Retina (tissue), 1 donor: Measurements from ENCODE around the gene KIAA1614.
"Not testable (repeated sequence)": the region's sequence is repeated elsewhere in the genome, so short reads cannot be mapped to it uniquely, and the experiment has no call there.

Experiments used
- DNase-seq: peaks from one replicate; pipeline ENCODE4 v3.0.0-alpha.2; 2016

The KIAA1614 gene

GRCh38 chr1:180966744-180967536, 54.2 kb downstream of the KIAA1614 start:
- no peak for DNase-seq

DNA sequence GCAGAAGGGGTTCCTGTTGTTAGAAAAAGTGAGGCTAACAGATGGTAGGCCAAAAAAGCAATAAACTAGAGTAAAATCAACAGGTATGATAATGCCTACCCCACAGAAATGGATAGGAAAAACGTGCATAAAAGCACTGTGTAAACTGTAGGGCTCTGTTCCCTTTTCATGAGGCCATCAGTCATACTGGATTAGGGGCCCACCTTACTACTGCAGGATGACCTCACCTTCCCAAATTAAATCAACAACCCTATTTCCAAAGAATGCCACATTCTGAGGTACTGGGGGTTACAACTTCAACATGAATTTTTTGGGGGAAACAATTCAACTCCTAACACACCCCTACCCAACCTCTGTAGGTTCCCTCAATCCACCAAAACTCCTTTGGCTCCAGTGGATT, 54.9 kb downstream of the KIAA1614 start:
- no peak for DNase-seq

DNA sequence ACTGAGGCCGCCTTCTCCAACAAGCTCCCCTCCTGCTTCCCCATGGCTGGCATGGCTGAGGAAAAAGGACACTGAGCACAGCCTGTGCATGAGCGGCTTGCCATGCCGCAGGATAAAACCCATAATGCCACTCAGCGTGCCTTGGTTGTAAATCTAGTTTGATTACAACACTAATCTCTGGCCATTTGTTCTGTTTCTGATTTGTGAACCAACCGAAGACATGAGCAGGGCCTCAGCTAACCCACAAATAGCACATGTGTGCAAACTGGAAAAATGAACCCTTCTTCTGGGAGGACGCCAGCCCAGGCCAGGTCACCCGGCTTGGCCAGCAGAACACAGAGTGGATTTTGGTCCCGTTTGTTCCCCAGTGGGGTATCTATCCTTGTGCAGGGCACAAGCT, 56.1 kb downstream of the KIAA1614 start:
- DNase-seq = not testable (repeated sequence)

- DNase-seq = no peak
Observed at GRCh38 chr1:180969434-180969833, 56.7 kb downstream of the KIAA1614 start.

GRCh38 chr1:180970333-180971079, 57.8 kb downstream of the KIAA1614 start:
- no peak for DNase-seq

GRCh38 chr1:180971273-180971997, 58.7 kb downstream of the KIAA1614 start:
- DNase-seq = no peak

DNA sequence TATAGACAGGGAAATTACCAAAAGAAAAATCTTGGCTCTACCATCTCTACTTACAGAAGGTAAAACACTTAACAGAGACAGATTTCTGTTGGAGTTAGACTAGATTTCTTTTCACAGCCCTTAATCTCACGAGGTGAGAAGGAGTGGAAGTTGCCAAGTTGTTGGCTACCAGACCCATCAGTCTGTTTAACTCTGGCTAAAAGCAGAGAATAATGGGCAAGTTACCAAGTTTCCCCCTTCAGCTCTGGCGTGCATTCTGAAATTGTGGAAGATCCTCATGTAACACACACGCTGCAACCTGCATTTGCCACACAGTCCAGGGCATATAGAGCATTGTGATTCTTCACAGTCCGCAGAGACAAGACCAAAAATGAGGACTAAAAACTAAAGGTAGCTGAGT, 60.7 kb downstream of the KIAA1614 start:
- no peak for DNase-seq

- DNase-seq = no peak
Observed at GRCh38 chr1:180974236-180974635, 61.5 kb downstream of the KIAA1614 start.

GRCh38 chr1:180975551-180975950, 62.9 kb downstream of the KIAA1614 start:
- DNase-seq = no peak

- DNase-seq = no peak
Observed at GRCh38 chr1:180976191-180976590, 63.5 kb downstream of the KIAA1614 start.

- DNase-seq = no peak
Observed at GRCh38 chr1:180976732-180977357, 64.1 kb downstream of the KIAA1614 start.

- peak; percentile 52 for DNase-seq
Observed at GRCh38 chr1:180981596-180982387, 69.1 kb downstream of the KIAA1614 start.

- DNase-seq = no peak
Observed at GRCh38 chr1:180982422-180982821, 69.7 kb downstream of the KIAA1614 start.

DNA sequence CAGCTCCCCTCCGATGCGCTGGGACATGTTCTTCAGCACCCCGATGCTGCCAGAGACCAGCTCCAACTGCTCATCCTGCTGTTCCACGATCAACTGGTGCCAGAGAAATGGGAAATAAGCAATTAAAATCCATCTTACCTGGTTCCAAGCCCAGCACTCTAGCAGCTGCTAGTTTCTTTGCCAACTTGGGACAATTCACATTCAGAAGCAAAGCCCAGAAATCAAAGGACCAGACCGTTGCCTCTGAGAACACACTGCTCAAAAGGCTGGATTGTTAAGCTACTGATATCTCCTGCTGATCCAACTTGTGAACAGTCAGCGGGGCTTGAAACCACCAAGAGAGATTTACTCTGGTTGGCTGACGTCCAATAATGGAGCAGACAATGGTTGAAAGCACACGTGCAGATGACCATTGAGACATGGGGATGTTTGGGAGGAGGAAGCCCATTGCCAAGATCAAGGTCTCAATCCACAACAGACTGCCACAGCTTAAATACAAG, 75.6 kb downstream of the KIAA1614 start:
- DNase-seq = no peak

- DNase-seq = no peak
Observed at GRCh38 chr1:180994262-180994661, 81.6 kb downstream of the KIAA1614 start.

DNA sequence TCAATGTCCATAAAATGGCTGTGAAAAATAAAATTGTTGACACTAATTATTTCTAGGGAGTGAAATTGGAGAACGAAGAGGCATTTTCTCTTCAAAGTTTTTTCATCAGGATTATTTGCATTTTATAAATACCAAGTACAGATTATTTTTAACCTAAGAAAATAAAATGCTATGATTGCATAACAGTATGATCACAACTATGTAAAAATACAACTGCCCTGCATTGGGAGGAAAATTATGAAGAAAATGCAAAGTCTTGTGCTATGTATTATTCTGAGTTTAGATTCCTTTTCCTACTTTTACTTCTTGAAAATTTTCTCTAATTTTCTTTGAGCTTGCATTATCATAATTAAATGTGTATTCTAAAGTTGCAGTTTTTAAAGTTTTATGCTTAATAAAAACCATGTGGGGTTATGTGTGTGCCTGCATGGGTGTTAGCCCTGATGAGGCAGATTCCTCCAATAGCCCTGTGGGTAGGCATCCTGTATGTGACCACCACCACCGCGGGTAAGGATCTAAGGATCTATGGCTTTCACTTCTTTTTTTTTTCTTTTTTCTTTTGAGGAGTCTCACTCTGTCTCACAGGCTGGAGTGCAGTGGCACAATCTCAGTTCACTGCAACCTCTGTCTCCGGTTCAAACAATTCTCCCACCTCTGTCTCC, 85.3 kb downstream of the KIAA1614 start:
- DNase-seq = no peak
